Measurements from ENCODE around the gene AQR.
"Not testable (repeated sequence)": the region's sequence is repeated elsewhere in the genome, so short reads cannot be mapped to it uniquely, and the experiment has no call there.

Gene AQR

GRCh38 chr15:34969340-34970097 lies at the start of gene AQR:
AQR (minus strand) TSS chr15:34969742; CDS start chr15:34969613, 129 bp downstream.
- in situ Hi-C loops (cut with MboI; ENCODE audit: low sequenced_read_pairs): no loop called here

DNA sequence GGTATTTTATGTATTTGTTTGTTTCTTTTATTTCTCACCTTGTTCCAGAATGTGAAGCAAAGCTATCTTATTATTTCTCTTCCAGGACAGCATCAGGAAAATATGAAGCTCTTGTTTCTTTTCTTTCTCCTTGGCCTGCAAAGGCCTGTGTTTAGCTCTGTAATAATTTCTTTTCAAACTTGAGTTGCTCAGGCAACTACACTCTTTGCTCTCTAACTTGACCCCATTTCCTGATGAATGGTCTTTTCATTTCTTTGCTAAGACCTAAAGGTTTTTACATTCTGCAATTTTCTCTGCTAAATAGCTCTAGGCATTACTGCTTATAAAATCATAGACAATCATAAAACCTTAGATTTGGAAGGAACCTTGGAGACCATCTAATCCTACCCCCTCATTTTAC lies 44.7 kb upstream of the AQR start:
- in situ Hi-C loops (cut with MboI; ENCODE audit: low sequenced_read_pairs): no loop called here

DNA sequence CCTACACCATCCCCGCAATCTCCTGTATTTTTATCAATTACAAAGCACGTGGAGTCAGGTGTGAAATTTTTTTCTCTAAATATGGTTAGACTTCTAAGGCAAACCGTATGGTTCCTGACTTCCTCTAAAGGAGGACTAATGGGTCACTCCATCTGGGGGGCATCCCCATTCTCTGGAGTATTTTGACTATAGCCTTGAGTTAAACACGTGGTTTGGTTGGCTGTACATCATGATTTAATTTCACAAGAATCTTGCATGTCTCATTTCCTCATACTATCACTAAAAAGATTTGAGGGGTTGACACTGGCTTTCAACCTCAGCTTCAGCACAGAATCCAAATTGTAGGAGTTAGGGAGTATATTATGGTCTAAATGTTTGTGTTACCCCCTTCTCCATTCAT lies 43.8 kb upstream of the AQR start:
- in situ Hi-C loops (cut with MboI; ENCODE audit: low sequenced_read_pairs): no loop called here

DNA sequence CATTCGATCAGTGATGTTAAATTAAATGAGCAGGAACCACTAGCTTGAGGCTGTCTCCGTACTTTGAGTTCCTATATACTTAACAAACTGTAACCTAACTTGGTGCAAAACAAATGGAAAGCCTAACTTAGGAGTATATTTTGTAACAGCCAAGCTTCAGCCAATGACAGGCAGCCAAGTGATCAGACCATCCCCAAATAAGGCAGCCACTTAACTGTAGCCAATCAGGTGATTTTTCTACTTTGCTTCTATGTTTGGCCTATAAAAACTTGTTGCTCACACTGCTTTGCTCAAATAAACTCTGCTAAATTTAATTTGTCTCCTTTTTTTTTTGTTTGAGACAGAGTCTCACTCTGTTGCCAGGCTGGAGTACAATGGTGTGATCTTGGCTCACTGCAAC lies 37.9 kb upstream of the AQR start:
- in situ Hi-C loops (cut with MboI; ENCODE audit: low sequenced_read_pairs): no loop called here

DNA sequence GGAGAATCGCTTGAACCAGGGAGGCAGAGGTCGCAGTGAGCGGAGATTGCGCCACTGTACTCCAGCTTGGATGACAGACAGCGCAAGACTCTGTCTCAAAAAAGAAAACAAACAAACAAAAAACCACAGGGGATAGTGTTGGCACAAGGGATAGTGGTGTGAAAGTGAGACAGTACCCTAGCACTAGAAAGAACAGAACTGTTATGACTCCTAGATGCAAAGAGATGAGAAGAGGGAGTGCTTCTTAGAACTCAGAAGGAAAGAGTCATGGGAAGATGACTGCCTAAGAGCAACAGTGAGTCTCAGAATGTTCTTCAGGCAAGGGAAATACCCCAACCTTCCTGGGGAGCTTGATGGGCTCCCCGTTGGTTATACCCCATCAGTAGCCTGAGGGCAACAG lies 36.4 kb upstream of the AQR start:
- in situ Hi-C loops (cut with MboI; ENCODE audit: low sequenced_read_pairs): no loop called here

- in situ Hi-C loops (cut with MboI; ENCODE audit: low sequenced_read_pairs): no loop called here
Measured at GRCh38 chr15:35003928-35004327, 34.4 kb upstream of the AQR start.

DNA sequence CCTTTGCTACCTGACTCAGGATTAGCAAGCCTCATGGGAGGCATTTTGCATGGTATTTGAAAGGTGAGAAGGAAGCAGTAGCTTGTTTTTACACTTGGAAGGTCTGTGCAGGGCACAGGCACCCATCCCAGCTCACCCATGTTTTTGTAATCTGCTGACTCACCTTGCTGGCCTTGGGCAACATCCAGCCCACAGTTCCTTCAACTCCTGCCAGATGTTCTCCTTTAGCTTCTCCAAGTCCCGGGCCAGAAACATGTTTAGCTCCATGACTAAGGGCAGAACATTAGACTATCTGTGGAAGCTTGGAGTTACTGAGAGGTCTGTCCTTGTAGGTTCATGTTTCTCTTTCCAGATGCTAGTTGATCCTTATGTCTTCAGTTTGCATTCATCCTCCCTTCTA lies 31.0 kb upstream of the AQR start:
- in situ Hi-C loops (cut with MboI; ENCODE audit: low sequenced_read_pairs): no loop called here

GRCh38 chr15:34999906-35000305 lies 30.4 kb upstream of the AQR start:
- in situ Hi-C loops (cut with MboI; ENCODE audit: low sequenced_read_pairs): no loop called here

DNA sequence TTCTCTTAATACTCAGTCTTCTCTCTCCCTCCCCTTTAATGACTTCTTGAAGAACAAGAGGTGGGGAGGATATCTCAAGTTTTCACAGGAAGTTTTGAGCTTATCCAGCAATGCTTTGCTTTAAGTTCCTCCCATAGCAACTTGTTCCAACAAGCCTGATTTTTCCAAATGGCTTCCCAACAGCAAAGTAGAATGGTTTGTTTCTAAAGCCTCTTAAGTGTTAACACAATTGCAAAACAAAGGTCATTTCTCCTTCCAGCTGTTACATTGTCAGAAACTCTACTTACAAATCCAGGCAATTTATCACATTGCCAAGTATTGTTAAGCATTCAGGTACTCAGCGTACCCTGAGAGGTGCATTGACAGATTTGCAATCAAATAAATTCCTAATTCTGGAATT lies 25.4 kb upstream of the AQR start:
- in situ Hi-C loops (cut with MboI; ENCODE audit: low sequenced_read_pairs): no loop called here

DNA sequence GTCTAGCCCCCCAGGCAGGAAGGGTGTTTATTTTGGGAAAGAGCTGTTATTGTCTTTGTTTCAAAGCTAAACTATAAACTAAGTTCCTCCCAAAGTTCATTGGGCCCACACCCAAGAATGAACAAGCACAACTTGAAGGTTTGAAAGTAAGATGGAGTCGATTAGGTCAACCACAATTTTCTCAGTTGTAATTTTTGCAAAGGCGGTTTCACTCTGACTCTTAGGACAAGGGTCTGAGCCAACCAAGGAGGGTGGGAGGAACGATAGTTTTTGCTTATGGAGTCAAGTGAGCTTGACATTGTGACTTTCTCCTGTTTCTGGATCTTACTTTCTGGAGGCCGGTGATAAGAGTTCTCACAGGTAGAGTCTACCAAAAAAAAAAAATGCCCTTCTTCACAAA lies 24.3 kb upstream of the AQR start:
- in situ Hi-C loops (cut with MboI; ENCODE audit: low sequenced_read_pairs): no loop called here

GRCh38 chr15:34993412-34993811 lies 23.9 kb upstream of the AQR start:
- in situ Hi-C loops (cut with MboI; ENCODE audit: low sequenced_read_pairs): no loop called here

- in situ Hi-C loops (cut with MboI; ENCODE audit: low sequenced_read_pairs): no loop called here
Measured at GRCh38 chr15:34988027-34988902, 18.7 kb upstream of the AQR start, which contains the start of gene ZNF770. ZNF770 (minus strand) TSS chr15:34988287; CDS start chr15:34983434, 4,853 bp downstream.

- in situ Hi-C loops (cut with MboI; ENCODE audit: low sequenced_read_pairs): no loop called here
Measured at GRCh38 chr15:34987609-34988026, 18.1 kb upstream of the AQR start.

- in situ Hi-C loops (cut with MboI; ENCODE audit: low sequenced_read_pairs): no loop called here
Measured at GRCh38 chr15:34986771-34987480, 17.4 kb upstream of the AQR start.

- in situ Hi-C loops (cut with MboI; ENCODE audit: low sequenced_read_pairs): no loop called here
Measured at GRCh38 chr15:34986326-34986725, 16.8 kb upstream of the AQR start.

DNA sequence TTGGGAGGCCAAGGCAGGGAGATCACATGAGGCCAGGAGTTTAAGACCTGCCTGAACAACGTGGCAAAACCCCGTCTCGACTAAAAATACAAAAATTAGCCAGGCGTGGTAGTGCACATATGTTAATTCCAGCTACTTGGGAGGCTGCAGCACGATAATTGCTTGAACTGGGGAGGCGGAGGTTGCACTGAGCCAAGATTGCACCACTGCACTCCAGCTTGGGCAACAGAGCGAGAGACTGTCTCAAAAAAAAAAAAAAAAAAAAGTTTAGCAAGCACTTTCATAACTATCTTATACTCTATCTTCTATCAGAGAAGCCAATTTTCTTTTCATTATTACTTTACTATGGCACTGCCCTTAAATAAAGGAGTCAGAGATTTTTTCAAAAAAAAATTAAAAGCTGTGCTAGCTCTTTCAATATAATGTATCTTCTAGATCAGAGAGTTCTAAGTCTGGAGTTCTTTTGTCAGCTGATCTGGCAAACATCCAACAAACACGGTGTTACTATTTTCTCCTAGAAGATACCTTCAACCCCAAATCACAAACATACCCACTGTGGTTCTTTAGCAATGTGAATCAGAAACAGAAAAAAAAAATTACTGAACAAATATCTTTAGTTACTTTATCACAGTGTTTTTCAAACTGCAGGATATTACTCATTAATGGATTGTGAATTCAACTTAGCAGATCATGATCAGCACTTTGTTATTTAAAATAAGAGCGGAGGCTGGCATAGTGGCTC lies 15.5 kb upstream of the AQR start:
- in situ Hi-C loops (cut with MboI; ENCODE audit: low sequenced_read_pairs): no loop called here

DNA sequence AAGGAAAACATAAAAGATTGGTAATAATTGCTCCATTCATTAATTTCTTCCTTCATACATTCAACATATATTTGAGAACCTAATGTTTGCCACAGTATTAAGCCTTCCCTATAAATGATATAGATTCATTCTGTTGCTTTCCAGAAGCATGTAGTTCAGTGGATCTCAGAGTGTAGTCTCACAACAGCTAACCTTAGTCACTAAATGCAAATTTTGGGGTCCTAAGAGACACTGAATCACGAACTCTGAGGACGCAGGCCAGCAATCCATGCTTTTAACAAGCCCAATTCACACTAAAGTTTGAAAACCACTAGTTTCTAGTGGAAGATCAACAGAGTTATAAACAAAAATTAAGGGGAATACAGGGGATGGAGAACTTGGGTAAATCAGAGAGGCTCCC lies 7.2 kb upstream of the AQR start:
- in situ Hi-C loops (cut with MboI; ENCODE audit: low sequenced_read_pairs): no loop called here

- in situ Hi-C loops (cut with MboI; ENCODE audit: low sequenced_read_pairs): no loop called here
Measured at GRCh38 chr15:34976073-34976472, 6.5 kb upstream of the AQR start.

GRCh38 chr15:34973512-34973911 lies 4.0 kb upstream of the AQR start:
- in situ Hi-C loops (cut with MboI; ENCODE audit: low sequenced_read_pairs): no loop called here

GRCh38 chr15:34970098-34970643 lies 629 bp upstream of the AQR start:
- in situ Hi-C loops (cut with MboI; ENCODE audit: low sequenced_read_pairs): not testable (repeated sequence)
